IPS-18a (cell line): ENCODE data around the gene EDARADD.
A peak's percentile ranks its signal among the peaks of the same experiment; 100 is the strongest.

Experiments used
- H3K27ac ChIP-seq: one replicate; pipeline ENCODE4 v1.5.1; 2013; ENCODE audit warnings: low read length
- H3K27me3 ChIP-seq: one replicate; pipeline ENCODE4 v1.6.1; 2013; ENCODE audit warnings: mild to moderate bottlenecking, low read length; ENCODE audit not compliant: control insufficient read depth, insufficient read depth
- H3K36me3 ChIP-seq: one replicate; pipeline ENCODE4 v1.6.1; 2013; ENCODE audit warnings: low read depth, low read length; ENCODE audit not compliant: control insufficient read depth
- H3K4me1 ChIP-seq: one replicate; pipeline ENCODE4 v1.6.1; 2013; ENCODE audit warnings: low read depth, low read length; ENCODE audit not compliant: control insufficient read depth
- H3K4me3 ChIP-seq: one replicate; pipeline ENCODE4 v1.5.1; 2013; ENCODE audit warnings: low read length
- H3K9ac ChIP-seq: one replicate; pipeline ENCODE4 v1.6.1; 2013; ENCODE audit warnings: mild to moderate bottlenecking, low read length, moderate library complexity
- H3K9me3 ChIP-seq: one replicate; pipeline ENCODE4 v1.6.1; 2013; ENCODE audit warnings: low read depth, low read length; ENCODE audit not compliant: control insufficient read depth

EDARADD gene

DNA sequence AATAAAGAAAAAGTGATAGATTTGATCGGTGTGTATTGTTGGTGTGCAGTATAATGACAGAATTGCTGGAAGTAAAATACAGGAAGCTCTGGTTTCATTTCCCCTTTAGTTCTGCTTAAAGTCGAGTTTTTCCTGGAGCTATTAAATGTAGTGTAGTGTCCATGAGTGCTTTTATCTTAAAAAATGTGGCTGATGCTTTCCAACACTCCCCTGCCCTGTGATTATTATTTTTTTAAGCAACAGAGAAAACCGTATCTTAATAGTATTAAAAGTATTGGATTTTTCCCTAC is 130.8 kb downstream of the EDARADD start:
- Histone ChIP-seq H3K27ac (no peak overlapping the region), H3K4me3 (peak overlapping the region; percentile 72), H3K4me1 (no peaks in the 10 kb centered on the region), H3K27me3 (peaks cover 24% of the 10 kb centered on the region), H3K36me3 (no peaks in the 10 kb centered on the region), H3K9me3 (no peaks in the 10 kb centered on the region), H3K9ac (peak overlapping the region; percentile 43)

GRCh38 chr1:236526079-236526478 is 132.0 kb downstream of the EDARADD start:
- Histone ChIP-seq H3K4me1 (no peaks in the 10 kb centered on the region), H3K27ac (no peak overlapping the region), H3K4me3 (no peak overlapping the region)

DNA sequence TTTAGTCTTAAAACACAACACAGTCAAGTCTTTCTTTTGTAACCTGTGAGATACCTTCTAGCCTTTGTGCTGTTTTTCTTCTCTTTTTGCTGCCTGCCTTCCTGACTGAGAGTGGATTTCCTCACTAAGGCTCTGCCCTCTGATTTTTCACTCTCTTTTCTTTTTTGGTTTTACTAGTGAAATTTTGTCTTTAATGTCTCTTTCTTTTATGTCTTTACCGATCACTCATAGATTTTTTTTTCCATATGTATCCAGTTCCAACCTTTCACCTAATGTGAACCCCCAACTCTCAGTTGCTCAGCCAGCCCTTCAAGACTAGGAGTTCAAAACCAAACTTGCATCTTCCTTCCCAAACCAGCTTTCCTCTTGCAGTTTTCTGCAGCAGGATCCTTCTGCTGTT is 136.2 kb downstream of the EDARADD start:
- Histone ChIP-seq H3K27me3 (no peaks in the 10 kb centered on the region), H3K36me3 (no peaks in the 10 kb centered on the region), H3K9me3 (no peaks in the 10 kb centered on the region), H3K4me3 (no peak overlapping the region), H3K4me1 (no peaks in the 10 kb centered on the region), H3K9ac (no peak overlapping the region), H3K27ac (no peak overlapping the region)

More at GRCh38 chr1:236526079-236526478, 132.0 kb downstream of the EDARADD start:
- Histone ChIP-seq H3K9me3 (no peaks in the 10 kb centered on the region), H3K9ac (no peak overlapping the region), H3K27me3 (peaks cover 24% of the 10 kb centered on the region), H3K36me3 (no peaks in the 10 kb centered on the region)

DNA sequence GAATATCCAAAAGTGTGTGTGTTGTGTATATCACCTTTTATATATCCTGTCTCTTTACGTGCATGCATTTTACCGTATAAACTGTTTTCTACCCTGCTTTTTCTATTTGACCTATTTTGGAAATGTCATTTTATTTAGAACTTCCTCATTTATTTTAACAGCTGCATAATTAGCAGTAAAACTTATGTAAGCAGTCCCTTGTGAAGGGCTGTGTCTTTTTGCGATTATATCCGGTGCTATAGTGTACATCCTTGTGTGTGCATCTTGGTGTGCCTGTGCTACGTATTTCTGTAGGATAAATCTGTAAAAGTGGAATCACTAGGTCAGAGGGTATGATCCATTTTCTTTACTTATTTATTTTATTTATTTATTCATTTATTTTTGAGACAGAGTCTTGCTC is 136.9 kb downstream of the EDARADD start:
- Histone ChIP-seq H3K4me3 (no peak overlapping the region), H3K36me3 (no peaks in the 10 kb centered on the region), H3K27me3 (no peaks in the 10 kb centered on the region), H3K4me1 (no peaks in the 10 kb centered on the region), H3K9me3 (no peaks in the 10 kb centered on the region), H3K9ac (no peak overlapping the region), H3K27ac (no peak overlapping the region)

GRCh38 chr1:236532850-236533249 is 138.8 kb downstream of the EDARADD start:
- Histone ChIP-seq H3K27me3 (no peaks in the 10 kb centered on the region), H3K9me3 (no peaks in the 10 kb centered on the region), H3K36me3 (no peaks in the 10 kb centered on the region), H3K9ac (no peak overlapping the region), H3K4me3 (no peak overlapping the region), H3K27ac (no peak overlapping the region), H3K4me1 (no peaks in the 10 kb centered on the region)

- Histone ChIP-seq H3K9me3 (no peaks in the 10 kb centered on the region), H3K27ac (no peak overlapping the region), H3K36me3 (no peaks in the 10 kb centered on the region), H3K4me1 (no peaks in the 10 kb centered on the region), H3K4me3 (no peak overlapping the region), H3K27me3 (no peaks in the 10 kb centered on the region), H3K9ac (no peak overlapping the region)
Measured at GRCh38 chr1:236534151-236534651, 140.1 kb downstream of the EDARADD start.
